GM19043 (cell line): ENCODE measurements around the gene SLC25A40.
"Not testable (repeated sequence)": the region's sequence is repeated elsewhere in the genome, so short reads cannot be mapped to it uniquely, and the experiment has no call there.

Source experiments
- ATAC-seq: cut with Tn5 transposase; IDR thresholded peaks from one replicate; pipeline ENCODE4 v1.9.1; 2021; ENCODE audit warnings: low read depth; ENCODE audit not compliant: unreplicated experiment

SLC25A40 gene

GRCh38 chr7:87876040-87876868 lies at the start of gene SLC25A40, which contains the start of gene DBF4:
Gene SLC25A40, minus strand, starts transcription at chr7:87876360. Its CDS starts 17,633 bp downstream, at chr7:87858727.
Gene DBF4, plus strand, starts transcription at chr7:87876493. Its CDS starts 240 bp downstream, at chr7:87876733.
- peak; percentile 82 for ATAC-seq

DNA sequence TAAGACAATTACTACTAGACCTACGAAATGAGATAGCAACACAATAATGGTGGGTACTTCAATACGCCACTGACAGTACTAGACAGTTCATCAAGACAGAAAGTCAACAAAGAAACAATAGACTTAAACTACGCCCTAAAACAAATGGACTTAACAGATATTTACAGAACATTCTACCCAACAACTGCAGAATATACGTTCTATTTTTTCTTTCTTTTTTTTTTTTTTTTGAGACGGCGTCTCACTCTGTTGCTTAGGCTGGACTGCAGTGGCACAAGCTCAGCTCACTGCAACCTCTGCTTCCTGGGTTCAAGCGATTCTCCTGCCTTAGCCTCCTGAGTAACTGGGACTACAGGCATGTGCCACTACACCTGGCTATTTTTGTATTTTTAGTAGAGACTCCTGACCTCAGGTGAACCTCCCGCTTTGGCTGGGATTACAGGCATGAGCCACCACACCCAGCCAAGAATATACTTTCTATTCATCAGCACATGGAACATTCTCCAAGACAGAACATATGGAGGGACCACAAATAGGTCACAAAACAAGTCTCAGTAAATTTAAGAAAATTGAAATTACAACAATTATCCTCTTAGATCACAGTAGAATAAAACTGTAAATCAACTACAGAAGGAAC lies 46.7 kb upstream of the SLC25A40 start:
- not testable (repeated sequence) for ATAC-seq

DNA sequence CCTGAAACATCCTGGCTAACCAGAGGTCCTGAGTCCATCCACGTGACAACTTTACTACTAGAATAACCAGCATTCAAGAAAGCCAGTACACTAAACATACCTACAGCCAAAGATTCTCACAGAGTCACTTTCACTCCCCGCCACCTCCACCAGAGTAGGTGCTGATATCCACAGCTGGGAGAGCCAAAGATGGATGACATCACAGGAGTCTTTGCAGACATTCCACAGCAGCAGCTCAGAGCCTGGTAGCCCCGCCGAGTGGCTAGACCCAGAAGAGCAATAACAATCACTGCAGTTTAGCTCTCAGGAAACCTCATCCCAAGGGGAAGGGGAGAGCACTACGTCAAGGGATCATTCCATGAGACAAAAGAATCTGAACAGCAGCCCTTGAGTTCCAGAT lies 44.4 kb upstream of the SLC25A40 start:
- no peak for ATAC-seq

DNA sequence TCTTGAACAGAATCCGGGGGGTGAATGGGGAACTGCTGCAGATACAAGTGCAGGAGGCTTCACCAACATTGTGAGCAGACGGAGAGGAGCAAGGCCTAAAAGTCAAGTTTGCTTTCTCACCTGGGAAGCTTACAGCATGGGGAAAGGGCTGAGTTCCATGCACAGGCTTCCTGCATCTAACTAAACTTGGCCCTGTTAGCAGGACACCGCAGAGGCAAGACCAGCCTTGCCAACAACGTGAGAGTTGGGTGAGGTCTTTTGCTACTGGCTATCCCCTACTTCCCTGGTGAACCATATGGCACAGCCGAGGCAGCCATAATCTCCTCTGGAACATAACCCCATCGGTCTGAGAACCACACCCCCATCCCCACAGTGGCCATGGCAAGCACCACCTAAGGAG lies 43.7 kb upstream of the SLC25A40 start:
- ATAC-seq = no peak

DNA sequence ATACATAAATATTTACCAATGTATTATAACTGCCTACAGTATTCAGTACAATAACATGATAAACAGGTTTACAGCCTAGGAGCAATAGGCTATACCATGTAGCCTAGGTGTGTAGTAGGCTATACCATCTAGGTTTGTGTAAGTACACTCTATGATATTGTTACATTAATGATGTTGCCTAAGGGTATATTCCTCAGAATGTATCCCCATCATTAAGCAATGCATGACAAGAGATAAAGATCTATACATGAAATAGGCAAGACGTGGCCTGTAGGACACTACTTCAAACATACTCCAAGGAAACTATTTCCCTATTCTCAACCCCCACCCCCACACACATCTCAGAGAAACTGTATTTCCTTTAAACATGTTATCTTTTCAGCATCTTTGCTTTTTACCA lies 42.6 kb upstream of the SLC25A40 start:
- ATAC-seq = no peak

DNA sequence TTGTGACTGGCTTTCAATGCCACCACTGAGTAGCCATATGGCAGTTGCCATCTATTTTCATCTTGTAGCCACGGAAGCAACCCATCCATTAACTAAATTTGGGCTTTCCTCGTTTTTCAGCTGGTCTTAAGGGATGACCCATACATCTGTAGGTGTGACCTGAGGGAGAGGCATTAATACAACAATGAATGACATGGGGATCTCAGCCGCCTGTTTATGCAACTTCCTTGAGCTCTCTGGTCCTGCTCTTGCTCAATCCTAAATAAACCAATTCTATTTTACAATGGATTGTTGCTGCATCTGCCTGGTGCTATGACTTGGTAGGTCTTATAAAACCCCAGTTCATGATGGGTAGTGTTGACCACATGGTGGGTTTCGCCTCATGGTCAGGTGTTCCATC lies 36.0 kb upstream of the SLC25A40 start:
- ATAC-seq = no peak

GRCh38 chr7:87908814-87909213 lies 32.7 kb upstream of the SLC25A40 start:
- ATAC-seq = not testable (repeated sequence)

- ATAC-seq = not testable (repeated sequence)
Measured at GRCh38 chr7:87907136-87907906, 31.2 kb upstream of the SLC25A40 start.

GRCh38 chr7:87899255-87899654 lies 23.1 kb upstream of the SLC25A40 start:
- no peak for ATAC-seq

GRCh38 chr7:87895363-87895762 lies 19.2 kb upstream of the SLC25A40 start:
- no peak for ATAC-seq

- no peak for ATAC-seq
Measured at GRCh38 chr7:87886875-87887274, 10.7 kb upstream of the SLC25A40 start.

DNA sequence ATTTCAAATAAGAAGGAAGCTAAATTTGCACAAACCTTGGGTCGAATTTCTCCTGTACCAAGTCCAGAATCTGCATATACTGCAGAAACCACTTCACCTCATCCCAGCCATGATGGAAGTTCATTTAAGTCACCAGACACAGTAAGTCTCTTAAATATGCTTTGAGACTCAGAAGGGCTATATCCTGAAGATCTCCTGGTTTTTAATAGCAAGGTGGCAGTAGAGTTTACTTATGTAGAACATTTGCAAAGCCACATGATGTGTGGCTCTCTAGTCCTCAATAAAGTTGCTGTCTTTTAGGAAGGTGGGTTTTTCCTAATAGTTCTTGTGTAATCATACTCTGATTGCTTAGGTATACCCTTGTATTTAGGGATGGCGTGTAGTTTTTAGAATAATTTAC lies 8.9 kb upstream of the SLC25A40 start:
- no peak for ATAC-seq

DNA sequence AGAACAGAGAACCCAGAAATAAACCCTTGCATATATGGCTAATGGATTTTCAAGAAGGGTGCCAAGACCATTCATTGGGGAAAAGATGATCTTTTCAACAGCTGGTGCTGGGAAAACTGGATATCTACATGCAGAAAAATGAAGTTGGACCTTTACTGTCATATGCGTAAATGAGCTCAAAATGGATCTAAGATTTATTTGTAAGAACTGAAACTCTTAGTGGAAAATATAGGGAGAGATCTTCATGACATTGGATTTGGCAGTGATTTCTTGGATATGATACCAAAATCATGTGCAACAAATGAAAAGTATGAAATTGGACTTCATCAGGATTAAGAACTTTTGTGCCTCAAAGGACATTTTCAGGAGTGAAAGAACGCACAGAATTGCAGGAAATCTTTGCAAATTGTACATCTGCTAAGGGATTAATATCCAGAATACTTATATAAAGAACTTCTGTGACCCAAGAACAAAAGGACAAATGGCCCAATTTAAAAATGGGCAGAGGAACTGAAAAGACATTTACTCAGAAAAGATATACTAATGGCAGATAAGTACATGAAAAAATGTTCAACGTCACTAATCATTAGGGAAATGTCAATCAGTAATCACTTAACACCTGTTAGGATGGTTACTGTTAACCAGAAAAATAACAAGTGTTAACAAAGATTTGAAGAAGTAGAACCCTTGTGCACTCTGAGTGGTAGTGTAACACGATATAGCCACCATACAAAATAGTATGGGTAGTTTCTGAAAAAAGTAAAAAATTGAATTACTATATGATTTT lies 6.2 kb upstream of the SLC25A40 start:
- ATAC-seq = no peak

- no peak for ATAC-seq
Measured at GRCh38 chr7:87878208-87878735, 2.1 kb upstream of the SLC25A40 start.

GRCh38 chr7:87877366-87878040 lies 1.3 kb upstream of the SLC25A40 start:
- no peak for ATAC-seq

DNA sequence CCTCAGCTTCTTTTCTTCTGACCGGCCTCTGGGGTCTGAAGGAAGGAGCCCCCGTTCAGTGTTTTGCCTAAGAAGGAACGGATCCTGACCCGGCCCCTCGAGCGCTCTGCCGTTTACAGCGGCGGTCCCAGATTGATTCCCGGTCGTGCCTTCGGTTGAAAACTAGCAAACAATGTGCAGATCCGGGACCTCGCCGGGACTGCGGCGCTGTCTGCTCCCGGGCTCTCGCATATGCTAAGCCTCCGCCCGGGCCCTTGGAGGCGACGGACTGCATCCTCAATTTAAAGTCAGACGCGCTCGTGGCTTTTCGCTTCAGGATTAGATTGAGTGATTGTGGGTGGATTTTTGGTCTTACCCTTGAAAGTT lies 692 bp upstream of the SLC25A40 start:
- ATAC-seq = no peak

DNA sequence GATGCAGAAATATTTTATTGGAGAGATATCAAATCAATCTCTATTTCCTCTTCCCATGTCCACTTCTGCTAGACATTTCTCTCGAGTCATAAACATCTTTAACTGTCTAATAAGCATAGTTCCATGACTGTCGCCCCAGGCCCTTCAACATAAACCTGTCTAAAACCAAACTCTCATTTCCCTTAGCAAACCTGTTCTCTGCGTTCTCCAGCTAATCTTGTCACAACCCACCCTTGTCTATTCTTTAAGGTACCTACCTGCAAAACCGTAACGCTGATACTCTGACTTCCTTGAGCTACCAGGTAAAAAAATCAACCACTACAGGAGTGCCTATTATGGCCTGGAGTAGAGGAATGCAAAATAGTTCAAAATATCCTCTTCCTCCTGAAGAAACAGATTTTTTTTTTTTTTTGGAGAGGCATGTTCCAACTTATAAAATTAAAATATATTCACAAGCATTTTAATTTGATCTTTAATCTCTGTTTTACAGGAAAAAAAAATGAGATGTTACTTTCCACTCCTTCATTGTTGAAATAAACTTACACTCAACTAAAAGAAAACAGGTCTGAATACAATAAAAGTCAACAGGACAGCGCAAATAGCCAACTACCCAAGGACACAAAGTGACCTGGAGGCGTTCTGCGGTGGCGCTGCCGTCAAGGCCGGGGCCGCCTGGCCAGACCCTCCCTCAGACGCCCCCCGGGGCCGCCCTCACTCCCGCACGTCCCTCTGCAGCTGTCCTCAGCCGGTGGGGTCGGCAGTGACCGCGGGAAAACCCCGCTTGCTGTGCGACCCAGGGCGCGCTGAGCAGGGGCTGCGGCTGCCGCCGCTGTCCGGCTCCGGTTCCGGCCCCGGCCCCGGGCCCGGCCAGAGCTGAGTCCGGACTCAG lies 765 bp downstream of the SLC25A40 start:
- ATAC-seq = peak; percentile 10

DNA sequence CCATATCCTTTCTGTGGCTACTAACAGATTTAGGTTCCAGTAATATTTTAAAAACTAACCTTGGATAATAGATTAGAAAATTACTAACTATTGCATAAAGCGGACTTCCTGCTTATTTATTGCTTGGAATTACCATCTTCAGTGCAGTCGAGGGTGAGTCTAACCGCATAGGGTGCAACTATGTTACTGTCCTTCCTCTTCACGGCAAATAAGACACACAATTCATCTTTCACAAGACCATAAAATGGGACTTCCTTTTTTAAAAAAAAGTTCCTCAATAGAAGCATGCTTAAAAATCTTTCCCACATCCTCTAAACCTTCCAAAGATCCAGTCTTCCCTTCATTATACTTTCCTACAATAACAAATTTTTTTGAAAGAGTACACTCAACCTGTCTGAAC lies 2.1 kb downstream of the SLC25A40 start:
- no peak for ATAC-seq

DNA sequence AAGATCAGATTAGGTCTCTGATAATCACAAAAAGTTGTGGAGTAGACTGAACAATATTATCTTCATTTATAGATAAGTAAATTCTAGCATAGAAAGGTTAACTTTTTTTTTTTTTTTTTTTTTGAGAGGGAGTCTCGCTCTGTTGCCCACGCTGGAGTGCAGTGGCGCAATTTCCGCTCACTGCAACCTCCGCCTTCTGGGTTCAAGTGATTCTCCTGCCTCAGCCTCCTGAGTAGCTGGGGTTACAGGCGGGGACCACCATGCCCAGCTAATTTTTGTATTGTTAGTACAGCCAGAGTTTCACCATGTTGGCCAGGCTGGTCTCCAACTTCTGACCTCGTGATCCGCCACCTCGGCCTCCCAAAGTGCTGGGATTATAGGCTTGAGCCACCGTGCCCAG lies 2.8 kb downstream of the SLC25A40 start:
- ATAC-seq = not testable (repeated sequence)
